ENCODE results near the gene CRTC1.

The CRTC1 gene

DNA sequence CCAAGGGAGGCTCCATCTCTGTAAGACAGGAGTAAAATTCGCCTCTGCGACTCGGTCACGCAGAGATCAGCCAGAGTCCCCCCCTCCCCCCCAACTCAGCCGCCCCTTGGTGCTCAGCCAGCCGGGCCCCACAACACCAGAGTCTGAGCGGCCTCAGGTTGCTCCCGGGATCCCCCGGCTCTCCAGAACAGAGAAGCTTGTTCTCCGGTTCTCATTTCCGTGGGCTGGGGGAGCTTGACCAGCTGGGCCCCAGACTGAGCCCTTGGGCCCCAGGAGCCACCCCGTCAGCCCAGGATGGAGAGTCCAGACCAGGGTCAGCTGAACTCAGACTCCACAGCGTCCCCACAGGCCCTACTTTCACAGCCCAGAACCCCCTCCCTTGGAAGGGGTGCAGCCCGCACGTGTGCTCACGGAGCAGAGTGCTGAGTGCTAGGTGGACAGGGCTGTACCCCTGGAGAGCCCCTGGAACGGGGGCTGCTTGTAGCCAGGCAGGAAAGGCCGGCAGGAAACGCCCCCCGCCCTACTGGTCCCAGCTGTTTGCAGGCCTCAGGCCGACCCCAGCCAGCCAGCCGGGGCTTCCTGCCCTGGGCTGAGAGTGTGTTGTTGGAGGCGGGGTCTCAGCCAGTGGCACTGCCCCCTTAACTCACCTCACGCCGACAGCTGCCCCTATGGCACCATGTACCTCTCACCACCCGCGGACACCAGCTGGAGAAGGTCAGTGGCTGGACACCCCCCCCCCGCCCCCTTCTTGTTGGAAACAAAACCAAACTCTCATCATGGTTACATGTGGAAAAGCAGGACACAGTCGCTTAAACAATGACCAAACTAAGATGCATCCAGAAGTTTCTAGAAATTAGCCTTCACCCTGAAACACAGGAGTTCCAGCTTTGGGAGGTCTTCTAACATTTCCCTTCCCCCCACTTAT is 63.2 kb downstream of the CRTC1 start:
- no peak for DNase-seq

DNA sequence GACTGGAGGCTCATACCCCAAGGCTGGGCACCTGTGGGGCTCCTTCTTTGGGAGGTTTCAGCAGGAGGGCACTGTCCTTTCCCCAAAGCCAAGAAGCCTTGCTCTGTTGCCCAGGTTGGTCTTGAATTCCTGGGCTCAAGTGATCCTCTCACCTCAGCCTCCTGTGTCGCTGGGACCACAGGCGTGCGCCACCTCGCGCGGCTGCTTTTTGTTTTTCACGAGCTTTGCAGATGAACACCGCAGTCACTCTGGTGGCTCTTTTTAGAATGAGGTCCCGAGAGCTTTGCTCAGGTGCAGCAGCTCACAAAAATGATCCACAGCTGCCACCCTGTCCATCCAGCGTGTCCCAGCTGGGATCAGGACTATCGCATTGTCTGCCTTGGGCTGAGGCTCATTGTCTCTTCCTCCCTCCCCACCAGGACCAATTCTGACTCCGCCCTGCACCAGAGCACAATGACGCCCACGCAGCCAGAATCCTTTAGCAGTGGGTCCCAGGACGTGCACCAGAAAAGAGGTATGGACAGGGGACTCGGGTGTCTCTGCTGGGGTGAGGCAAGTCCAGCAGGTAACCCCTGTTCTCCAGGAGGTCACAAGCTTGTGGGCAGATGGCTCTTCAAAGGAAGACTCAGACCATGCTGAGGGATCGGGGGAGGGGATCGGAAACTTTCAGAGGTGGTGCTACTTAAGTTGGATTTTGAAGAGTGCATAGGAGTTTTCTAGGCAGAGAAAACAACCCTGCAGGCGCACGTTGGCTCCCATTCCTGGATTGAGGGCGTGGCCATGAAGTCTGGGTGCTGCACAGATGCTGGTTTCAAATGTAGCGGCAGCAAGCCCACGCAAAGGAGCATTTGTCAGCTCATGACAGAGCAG is 66.1 kb downstream of the CRTC1 start:
- no peak for DNase-seq

DNA sequence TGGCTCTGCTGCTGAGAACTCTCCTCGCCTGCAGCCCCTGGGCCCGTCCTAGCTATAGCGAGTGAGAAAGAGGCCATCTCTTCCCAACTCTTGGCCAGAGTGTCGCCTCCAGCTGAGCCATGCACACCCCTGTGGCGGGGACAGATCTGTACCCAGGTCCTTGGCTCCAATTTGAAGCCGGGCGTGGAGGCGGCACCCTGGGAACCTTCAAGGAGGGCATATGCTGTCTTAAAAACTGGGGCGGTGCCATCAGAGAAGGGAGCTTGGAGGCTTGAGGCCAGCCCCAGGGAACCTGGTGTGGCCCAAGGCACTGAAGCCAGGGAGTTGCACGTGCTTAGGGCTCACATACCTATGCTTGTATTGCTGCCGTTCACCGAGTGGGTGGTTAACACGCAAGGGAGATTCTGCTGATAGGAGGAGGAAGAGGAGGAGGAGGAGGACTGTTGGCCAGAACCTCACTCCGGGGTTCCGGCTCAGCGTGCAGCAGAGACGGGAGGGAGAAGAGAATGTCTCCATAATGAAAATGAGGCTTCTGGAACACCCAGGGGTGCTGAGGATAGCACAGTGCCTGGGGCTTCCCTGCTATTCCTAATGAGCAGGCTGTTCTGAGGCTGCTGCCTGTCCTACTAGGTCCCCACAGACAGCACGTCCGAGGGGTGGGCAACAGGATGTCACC is 67.0 kb downstream of the CRTC1 start:
- DNase-seq = peak in 2 of 14 donors; percentile 23 to 89

DNA sequence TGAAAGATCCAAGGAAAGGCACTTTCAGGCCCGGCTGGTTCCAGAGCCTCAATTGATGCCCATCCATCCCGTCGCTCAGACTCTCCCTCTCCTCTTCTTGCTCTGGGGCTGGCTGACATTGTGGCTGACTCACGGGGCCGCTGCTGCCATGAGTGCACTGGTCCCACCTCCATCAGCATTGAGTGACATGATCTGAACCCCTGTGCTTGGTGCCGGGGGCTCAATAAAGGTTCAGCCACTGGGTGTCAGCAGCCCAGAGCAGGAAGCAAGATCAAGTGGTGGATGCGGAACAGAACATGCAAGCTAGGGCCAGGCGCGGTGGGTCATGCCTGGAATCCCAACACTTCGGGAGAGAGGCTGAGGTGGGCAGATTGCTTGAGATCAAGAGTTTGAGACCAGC is 68.1 kb downstream of the CRTC1 start:
- no peak for DNase-seq

DNA sequence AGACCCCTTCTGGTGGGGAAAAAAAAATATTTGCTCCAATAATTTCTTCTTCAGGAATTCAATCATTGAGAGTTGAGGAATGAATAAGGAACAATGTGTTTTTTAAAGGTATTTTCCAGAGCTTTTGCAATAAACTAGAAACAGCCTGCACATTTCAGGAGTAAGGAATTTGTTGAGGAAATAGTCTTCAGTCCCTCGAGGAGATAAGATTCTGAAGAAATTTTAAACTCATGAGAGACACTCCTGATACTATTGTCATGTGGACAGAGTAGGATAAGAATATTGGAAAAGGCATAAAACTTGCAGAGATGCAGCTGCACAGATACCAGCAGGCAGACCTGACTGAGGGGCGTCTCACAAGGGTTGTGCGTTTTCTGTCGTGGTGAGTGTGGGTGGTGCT is 71.0 kb downstream of the CRTC1 start:
- no peak for DNase-seq

DNA sequence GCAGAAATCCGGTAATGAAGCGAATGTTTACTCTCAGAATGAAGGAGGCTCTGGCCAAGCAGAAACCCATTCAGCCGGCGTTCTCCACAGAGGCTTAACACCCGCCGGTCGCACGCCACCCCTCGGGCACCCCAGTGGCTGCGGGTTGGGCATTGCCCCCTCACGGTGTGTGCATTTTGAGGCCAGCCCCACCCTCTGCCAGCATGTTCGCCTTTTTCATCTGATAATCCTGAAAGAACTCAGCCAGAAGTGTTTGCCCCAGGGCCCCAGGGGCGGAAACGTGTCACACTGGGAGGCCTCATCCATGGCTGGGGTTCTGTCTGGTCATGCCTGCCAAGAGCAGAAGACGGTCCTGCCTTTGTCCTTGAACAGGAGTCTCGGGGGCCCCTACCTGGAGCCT is 73.4 kb downstream of the CRTC1 start:
- no peak for DNase-seq

DNA sequence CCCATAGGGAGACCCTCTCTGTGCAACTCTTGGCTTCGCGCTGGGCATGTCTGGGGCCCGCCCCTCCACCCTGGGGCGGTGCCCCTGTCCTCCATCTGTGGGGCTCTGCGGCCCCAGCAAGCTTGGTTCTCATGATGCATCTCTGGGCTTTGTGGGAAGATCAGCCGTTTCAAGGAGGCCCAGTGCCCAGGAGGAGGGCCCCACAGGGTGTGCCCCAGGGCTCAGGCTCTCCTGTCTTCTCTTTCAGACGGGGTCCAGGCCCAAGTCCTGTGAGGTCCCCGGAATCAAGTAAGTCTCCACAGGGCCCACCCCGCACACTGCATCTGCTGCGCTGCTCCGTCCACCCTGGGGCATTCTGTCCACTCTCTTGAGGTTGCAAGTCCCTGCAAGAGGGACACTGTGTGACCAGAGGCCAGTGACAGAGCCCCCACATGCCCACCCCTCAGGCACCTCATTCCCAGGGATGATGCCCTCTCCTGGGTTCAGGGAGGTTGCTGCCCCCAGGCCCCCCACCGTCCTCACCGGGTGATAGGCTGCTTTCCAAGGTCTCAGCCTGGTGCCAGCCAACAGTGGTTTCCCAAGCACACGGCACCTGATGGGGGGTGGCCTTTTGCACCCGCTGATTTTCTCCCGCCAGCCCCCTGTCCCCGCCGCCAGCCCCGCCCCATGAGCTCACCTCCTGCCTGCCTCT is 76.0 kb downstream of the CRTC1 start:
- DNase-seq = no peak

DNA sequence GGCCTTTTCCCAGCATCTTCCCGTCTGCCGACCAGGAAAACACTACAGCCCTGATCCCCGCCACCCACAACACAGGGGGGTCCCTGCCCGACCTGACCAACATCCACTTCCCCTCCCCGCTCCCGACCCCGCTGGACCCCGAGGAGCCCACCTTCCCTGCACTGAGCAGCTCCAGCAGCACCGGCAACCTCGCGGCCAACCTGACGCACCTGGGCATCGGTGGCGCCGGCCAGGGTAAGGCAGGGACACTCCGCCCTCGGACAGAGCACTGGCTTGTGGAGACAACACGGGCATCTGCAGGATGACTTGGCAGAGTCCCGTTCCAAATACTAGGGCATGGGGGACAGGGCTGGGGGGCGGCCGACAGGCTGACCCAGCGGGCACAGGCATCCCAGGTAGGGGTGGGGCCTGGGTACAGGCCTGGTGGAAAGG is 76.5 kb downstream of the CRTC1 start:
- DNase-seq = no peak

DNA sequence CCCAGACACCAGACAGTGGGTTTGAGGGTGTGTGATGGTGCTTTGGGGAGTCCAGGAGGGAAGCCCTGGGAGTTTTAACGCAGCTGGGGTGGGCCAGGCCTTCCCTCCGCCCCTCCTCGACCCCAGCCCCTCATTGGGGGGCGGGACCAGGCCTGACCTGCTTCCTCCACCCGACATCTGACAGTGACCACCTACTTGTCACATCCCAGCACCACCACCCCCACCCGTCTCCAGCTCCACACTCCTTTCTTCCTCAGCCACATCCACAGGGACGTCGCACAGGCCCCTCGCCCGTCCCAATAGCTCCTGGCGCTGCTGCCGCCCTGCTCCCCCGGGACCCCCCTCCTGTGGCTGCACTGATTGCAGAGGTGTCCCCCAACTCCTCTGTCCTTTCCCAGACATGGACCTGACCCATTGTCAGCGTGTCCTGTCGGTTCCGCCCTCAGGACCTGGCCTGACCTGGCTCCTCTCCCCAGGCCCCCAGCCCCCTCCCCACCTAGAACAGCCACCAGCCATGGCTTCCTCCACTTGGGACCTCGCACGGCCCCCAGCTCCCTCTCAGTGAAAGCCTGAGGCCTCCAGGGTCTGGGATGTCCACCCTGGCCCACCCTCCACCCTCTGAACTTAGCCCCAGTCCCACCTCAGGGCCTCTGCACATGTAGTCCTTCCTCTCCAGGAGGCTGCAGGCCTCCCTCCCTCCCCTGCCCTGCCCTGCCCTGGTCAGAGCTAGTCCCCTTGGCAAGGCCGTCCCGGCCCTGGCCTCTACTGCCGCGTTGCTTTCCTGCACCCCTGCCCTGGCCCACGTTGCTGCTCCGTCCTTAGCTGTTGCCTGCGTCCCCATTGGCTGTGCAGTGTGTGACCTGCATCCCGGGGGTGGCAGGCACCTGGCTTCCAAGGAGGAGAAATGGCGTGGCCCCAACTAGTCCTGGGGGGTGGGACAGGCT is 77.2 kb downstream of the CRTC1 start:
- no peak for DNase-seq

DNA sequence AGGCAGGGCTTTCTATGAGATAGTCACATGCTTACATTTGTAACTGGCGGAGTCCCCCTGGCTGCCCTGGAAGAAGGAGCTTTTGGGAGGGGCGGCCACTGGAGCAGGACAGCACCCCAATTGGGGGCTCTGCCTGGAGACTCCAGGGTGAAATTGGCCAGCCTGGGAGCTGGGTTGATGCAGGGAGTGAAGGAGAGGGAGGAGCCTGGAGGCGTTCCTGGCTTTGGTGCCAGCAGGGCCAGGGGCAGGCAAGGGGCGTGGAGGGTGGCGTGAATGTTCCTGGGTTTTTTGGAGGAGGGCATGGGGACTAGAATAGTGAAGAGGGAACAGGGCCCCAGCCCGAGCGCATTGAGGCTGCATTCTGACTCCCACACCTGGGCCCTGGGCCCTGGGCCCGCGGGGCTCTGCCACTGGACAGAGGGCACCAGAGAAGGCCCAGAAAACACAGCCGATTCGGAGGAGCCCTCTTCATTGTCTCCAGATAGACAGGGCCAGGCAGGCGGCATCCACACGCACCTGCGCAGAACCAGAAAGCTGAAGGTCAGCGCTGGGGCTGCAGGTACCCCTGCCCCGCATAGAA is 78.1 kb downstream of the CRTC1 start:
- DNase-seq = peak in 4 of 14 donors; percentile 24 to 51 (median 29)

DNA sequence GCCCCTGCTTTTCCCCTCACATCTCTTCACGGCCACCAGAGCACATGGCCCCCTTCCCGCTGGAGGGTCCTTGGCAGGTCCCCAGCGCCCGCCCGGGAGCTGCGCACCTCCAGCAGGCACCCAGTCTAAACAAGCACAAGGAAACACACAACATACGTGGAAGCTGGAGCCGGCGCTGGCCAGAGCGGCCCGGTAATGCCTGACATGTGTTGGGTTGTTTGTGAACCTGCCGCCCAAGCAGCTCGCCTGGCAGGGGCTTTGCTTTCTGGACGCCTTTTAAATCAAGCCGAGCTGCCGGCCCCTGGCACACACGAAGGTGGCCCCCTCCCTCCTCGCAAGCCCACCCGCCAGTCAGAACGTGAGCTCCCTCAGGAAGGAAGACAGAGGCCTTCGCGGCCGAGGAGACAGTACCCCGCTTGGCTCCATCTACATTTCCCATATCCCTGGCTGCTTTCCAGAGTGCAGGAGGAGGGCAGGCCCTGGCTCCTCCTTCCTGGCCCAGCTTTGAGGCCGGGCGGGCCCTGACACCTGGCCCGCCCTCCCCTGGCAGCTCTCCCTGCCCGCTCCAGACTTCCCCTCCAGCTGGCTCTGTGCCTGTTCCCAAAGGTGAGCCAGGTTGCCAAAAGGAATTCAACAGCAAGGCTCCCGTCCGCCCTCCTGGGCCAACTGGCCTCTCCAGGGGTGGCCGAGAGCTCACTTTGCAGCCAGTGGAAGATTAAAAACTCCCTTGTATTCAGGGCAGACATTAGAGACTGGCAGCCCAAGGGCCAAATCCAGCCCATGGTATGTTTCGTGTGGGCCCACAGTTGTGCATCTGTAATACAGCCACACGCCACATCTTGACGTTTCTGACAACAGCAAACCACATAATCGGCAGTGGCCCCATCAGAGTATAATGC is 78.9 kb downstream of the CRTC1 start:
- DNase-seq = peak in 10 of 14 donors; percentile 11 to 99 (median 51)

DNA sequence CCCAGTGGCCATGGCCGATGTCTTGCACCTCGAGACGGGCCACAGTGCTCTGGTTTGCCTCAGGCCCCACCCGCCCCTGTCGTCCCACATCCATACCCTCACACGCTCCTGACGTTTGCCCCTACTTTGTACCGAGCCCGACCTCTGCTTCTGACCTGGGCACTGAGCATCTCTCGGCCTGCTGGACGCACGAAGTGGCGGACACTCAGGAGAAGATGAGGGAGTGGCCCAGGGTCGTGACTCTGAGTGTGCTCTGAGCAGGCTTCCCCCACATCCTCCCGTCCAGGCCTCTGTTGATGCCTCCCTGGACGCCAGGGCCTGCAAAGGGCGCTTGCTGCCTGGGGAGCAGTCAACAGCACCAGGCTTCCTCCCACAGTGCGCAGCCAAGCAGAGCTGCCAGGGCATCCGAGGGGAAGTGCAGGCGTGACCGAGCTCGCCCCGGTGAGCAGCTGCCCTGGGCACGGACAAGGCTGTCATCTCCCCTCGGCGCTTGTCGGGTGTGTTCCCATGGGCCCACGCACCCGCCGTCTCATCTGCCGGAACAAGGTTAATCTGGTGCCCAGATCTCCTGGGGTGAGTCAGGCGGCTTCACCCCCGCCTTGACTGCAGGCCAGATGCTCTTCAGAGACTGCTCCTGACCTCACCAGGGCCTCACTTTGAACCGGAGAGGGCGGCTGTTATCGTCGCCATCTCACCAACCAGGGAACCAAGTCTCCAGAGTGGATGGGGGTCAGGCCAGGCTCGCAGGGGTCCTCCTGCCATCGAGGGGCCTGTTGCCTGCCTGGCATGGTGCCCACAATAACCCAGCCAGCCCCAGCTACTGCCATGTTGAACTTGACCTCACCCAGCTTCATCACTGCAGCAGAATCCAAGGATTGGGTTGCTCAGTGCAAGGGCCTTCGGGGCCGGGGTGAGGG is 80.5 kb downstream of the CRTC1 start:
- peak in 1 of 14 donors; percentile 35 for DNase-seq

DNA sequence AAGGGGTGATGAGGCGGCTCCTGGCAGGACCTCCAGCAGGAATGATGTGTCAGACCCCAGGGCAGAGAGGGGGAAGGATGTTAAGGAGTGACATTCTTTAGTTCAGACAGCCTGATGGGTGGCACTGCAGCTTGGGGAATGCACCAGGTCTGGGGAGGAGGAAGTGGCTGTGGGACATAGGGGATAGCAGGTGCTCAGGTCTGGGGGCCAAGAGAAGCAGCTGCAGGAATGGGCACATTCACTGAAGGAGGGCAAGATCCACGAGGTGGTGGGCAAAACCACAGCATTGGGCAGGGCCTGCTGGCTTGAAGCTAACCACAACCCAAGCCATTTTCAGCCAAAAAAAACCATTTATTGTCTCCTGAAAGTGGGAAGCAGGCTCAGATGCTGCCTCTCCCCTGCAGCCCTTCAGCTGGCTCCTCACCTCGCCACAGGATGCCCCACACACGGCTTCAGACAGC is 81.1 kb downstream of the CRTC1 start:
- DNase-seq = no peak

DNA sequence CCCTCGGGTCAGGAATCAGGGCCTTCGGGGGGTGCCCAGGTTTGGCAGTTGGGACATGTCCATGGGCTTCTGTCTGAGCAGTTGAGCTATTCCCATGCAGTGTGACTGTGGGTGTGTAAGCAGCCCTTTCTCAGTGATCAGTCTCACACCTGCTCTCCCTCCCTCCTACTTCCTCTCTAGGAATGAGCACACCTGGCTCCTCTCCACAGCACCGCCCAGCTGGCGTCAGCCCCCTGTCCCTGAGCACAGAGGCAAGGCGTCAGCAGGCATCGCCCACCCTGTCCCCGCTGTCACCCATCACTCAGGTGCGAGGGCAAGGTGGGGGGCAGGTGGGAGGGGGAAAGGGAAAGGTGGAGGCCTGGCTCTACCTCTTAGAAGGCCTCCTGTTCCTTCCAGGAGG is 81.7 kb downstream of the CRTC1 start:
- no peak for DNase-seq

DNA sequence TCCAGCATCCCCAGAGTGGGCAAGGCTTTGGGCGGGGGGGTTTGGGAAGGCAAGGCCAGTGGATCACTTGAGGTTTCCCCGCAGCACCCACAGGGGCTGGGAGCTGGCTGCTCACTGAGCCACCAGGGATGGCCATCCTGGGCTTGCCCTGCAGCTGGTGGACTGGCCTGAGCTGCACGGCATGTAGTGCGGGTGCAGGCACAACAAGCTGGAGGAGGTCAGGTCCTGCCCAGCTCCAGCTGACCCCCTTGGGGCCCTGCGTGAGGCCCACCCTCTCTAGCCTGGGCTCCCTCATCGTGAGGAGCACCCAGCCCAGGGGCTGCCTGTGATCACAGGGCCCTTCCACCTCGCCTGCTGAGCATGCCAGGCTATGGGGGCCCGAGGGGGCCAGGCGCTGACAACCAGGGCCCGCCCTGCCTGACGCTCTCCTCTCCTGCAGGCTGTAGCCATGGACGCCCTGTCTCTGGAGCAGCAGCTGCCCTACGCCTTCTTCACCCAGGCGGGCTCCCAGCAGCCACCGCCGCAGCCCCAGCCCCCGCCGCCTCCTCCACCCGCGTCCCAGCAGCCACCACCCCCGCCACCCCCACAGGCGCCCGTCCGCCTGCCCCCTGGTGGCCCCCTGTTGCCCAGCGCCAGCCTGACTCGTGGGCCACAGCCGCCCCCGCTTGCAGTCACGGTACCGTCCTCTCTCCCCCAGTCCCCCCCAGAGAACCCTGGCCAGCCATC is 84.7 kb downstream of the CRTC1 start:
- no peak for DNase-seq

DNA sequence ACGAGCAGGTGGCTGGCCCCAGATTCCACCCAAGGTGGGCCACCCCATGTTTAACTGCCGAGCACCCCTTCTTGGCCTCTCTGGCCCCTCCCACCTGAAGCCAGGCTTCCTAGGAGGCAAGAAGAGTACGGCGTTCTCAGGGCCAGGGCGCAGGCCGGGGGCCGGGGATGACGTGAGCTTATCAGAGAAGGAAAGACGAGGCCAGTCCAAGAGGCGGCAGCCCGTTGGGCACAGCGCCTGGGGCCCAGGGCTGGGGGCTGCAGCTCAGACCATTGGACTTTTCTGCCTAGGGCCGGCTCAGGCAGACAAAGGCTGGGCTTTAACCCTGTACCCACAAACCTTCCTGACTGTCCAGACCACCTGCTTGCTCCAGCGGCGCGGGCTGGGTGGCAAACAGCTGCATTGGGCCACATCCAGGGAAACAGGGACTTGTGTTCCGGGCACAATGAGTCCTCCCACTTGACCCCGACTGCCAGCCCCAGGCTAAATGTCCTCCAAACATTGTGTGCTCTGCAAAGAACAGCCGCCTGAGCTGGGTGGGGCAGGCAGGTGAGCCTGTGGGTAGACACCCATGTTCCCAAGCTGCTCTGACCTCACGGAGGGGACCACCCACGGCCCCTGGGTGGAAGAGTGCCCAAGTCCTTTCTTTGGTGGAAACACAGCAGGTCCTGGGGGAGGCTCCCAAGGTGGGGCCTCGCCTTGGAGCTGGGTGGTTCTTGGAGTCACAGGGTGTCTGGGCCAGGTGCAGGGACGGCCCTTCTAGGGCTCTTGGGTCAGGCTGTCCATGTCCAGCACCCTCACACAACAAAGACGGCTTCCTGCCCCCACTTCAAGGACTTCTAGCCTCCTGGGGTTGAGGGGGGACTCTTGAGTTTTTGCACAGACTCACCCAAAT is 85.8 kb downstream of the CRTC1 start:
- no peak for DNase-seq
